ENCODE measurements around the gene PSMB11.

The PSMB11 gene

DNA sequence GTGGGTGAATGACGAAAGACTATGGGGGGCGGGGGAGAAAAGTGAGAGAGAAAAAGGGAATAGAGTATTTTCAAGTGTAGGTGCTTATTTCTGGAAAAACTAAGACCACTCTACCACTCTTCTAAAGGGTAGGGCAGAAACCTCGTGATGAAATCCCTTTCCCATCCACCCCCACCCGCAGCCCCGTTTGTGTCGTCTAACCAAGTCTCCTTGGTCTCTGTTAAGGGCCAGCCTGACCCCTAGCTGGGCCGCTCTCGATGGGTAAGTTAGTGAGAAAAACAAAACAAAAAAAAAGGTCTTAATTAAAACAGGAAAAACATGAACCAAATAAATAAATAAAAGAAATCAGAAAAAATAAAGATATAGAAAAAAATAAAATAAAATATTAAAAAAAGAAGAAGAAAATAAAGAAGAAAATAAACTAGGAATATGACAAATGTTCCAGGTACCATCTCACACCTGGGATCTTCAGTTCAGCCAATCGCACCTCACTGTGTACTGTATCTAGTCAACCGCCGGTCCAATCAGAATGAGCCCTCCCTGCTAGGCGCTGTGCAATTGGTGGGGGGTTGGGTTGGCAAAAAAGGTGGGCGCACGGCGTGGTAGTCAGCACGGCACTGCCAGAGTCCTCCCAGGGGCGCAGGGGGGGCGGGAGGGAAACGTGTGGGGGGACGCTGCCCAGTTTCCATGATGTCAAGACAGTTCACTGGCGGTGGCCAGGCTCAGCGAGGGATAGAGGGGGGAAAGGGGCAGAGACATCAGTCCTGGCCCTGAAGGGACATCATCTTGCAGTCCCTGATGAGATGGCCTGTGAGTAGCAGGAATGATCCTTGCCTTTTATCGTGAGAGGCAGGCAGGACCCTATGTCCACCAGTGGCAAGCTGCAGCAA is 25.1 kb downstream of the PSMB11 start:
- Histone ChIP-seq H3F3A (ENCODE audit: insufficient read depth, low read length) (no peaks in the 10 kb centered on the region), H4K20me1 (ENCODE audit: insufficient read depth, low read length) (no peaks in the 10 kb centered on the region)

DNA sequence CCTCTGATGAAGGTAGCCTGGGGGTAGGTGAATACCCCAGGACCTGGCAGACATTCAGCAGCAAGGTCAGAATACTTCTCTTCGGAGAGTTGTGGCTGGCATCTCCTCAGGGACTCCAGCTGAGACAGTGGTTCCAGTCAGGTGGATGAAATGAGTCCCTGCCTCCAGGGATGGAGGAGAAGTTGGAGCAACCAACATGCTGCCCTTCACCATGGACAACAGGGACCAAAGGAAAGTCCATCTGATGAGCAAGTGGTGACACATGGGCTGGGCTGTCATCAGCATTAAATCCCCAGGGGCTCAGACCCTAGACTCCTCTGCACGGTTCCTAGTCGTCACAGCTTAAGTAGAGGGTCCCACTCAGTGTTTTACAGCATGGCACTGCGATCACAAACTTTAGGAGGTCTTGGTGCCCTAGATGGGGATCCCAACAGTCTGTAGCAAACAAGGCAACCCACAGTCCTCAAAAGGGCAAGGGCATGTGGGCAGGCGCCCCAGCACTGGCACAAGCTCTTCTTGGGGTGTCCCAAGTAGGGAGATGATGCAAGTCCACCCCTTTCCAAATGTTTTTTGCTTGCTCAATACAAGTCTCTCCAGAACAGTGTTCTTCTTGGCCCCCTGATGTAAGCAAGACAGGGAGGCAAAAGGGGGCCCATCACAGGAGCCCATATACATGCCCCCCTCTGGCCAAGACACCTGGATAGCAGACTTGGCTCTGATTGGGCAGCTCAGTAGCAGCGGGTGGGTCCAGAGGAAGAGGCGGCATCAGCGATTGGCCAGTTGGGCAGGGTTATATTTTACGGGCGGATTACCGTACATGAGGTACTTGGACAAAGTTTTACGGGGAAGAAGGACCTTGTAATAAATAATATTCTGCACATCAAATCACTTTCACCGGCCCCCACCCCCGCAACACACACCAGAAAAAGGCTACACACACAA is 26.1 kb downstream of the PSMB11 start:
- H4K20me1 ChIP-seq (ENCODE audit: insufficient read depth, low read length): no peaks in the 10 kb centered on the region
- no peaks in the 10 kb centered on the region for H3K27me3 ChIP-seq (ENCODE audit: insufficient read depth, low read length)
- no peaks in the 10 kb centered on the region for H3K9me2 ChIP-seq (ENCODE audit: low read depth, low read length)
- H3K36me3 ChIP-seq (ENCODE audit: insufficient read depth, low read length): peaks cover 68% of the 10 kb centered on the region
- no peak overlapping the region for H3K27ac ChIP-seq (ENCODE audit: low read depth, low read length, poor library complexity, severe bottlenecking)
- no peak overlapping the region for H2AFZ ChIP-seq (ENCODE audit: low read length)
- H3K4me3 ChIP-seq (ENCODE audit: low read depth, low read length, poor library complexity, severe bottlenecking): peak overlapping the region; percentile 9
- no peaks in the 10 kb centered on the region for H3K9me3 ChIP-seq (ENCODE audit: low read length)
- no peak for TF ChIP-seq EZH2 (IDR thresholded peaks at IDR 0.05; ENCODE audit: borderline replicate concordance, low read length)
- TF ChIP-seq, protein P1, sequence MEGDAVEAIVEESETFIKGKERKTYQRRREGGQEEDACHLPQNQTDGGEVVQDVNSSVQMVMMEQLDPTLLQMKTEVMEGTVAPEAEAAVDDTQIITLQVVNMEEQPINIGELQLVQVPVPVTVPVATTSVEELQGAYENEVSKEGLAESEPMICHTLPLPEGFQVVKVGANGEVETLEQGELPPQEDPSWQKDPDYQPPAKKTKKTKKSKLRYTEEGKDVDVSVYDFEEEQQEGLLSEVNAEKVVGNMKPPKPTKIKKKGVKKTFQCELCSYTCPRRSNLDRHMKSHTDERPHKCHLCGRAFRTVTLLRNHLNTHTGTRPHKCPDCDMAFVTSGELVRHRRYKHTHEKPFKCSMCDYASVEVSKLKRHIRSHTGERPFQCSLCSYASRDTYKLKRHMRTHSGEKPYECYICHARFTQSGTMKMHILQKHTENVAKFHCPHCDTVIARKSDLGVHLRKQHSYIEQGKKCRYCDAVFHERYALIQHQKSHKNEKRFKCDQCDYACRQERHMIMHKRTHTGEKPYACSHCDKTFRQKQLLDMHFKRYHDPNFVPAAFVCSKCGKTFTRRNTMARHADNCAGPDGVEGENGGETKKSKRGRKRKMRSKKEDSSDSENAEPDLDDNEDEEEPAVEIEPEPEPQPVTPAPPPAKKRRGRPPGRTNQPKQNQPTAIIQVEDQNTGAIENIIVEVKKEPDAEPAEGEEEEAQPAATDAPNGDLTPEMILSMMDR (IDR thresholded peaks at IDR 0.05; ENCODE audit: low read length): no peak
- no peaks in the 10 kb centered on the region for H3F3A ChIP-seq (ENCODE audit: insufficient read depth, low read length)
- peaks cover 32% of the 10 kb centered on the region for H3K4me1 ChIP-seq (ENCODE audit: insufficient read depth, low read length, severe bottlenecking)
- H3K9ac ChIP-seq (ENCODE audit: low read length): no peak overlapping the region; the same call in 1 of the 2 replicates
- peak overlapping the region; percentile 20; the same call in 1 of the 2 replicates for H3K4me2 ChIP-seq (ENCODE audit: low read length)
- peaks cover 11% of the 10 kb centered on the region for H3K79me2 ChIP-seq (ENCODE audit: insufficient read depth, low read length)

More for the DNA sequence above, 25.1 kb downstream of the PSMB11 start:
- H3K27ac ChIP-seq (ENCODE audit: low read depth, low read length, poor library complexity, severe bottlenecking): no peak overlapping the region
- H3K9me3 ChIP-seq (ENCODE audit: low read length): no peaks in the 10 kb centered on the region
- H3K79me2 ChIP-seq (ENCODE audit: insufficient read depth, low read length): peaks cover 11% of the 10 kb centered on the region
- peaks cover 70% of the 10 kb centered on the region for H3K36me3 ChIP-seq (ENCODE audit: insufficient read depth, low read length)
- peaks cover 32% of the 10 kb centered on the region for H3K4me1 ChIP-seq (ENCODE audit: insufficient read depth, low read length, severe bottlenecking)
- TF ChIP-seq EZH2 (IDR thresholded peaks at IDR 0.05; ENCODE audit: borderline replicate concordance, low read length): no peak
- TF ChIP-seq, protein P1 (IDR thresholded peaks at IDR 0.05; ENCODE audit: low read length): no peak
- no peak overlapping the region for H2AFZ ChIP-seq (ENCODE audit: low read length)
- no peak overlapping the region for H3K9ac ChIP-seq (ENCODE audit: low read length)
- H3K4me3 ChIP-seq (ENCODE audit: low read depth, low read length, poor library complexity, severe bottlenecking): no peak overlapping the region
- no peaks in the 10 kb centered on the region for H3K27me3 ChIP-seq (ENCODE audit: insufficient read depth, low read length)
- H3K9me2 ChIP-seq (ENCODE audit: low read depth, low read length): no peaks in the 10 kb centered on the region
- no peak overlapping the region for H3K4me2 ChIP-seq (ENCODE audit: low read length)

DNA sequence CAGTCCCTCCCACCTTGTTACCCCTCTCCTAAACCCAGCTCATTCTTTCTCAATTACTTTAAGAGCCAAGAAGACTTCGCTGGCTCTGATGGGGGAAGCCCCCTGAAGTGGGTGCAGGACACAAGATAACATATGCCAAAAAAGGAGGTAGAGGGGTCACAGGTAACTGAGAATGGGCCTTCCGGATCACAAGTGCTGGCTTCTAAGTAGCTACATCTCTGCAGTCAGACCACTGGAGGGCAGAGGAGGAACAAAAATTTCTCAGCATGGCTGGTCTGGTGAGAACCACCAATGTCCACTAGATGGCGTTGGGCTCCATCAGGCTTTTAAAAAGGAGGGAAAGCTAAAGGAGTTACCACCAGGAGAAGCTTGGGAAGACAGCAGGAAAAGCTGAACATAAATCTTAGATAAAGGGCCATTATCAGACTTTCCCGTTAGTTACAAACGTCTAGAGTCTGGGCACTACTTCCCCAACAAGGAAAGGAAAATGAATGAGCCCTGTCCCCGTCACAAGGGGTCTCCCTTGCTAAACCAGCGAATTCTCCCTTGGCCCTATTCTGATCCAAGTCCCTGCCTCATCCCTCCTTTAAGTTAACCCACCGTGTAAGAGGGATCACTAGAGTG is 26.9 kb downstream of the PSMB11 start:
- H3K4me3 ChIP-seq (ENCODE audit: low read depth, low read length, poor library complexity, severe bottlenecking): peak overlapping the region; percentile 9
- H3K36me3 ChIP-seq (ENCODE audit: insufficient read depth, low read length): peaks cover 61% of the 10 kb centered on the region
- H3K4me2 ChIP-seq (ENCODE audit: low read length): peak overlapping the region; percentile 20; the same call in 1 of the 2 replicates
- H4K20me1 ChIP-seq (ENCODE audit: insufficient read depth, low read length): no peaks in the 10 kb centered on the region
- H3K27me3 ChIP-seq (ENCODE audit: insufficient read depth, low read length): no peaks in the 10 kb centered on the region
- peaks cover 32% of the 10 kb centered on the region for H3K4me1 ChIP-seq (ENCODE audit: insufficient read depth, low read length, severe bottlenecking)
- H3K79me2 ChIP-seq (ENCODE audit: insufficient read depth, low read length): peaks cover 11% of the 10 kb centered on the region
- TF ChIP-seq, protein P1 (IDR thresholded peaks at IDR 0.05; ENCODE audit: low read length): peak; percentile 100
- no peak for TF ChIP-seq EZH2 (IDR thresholded peaks at IDR 0.05; ENCODE audit: borderline replicate concordance, low read length)
- H3K9ac ChIP-seq (ENCODE audit: low read length): no peak overlapping the region; the same call in 1 of the 2 replicates
- no peaks in the 10 kb centered on the region for H3K9me2 ChIP-seq (ENCODE audit: low read depth, low read length)
- H3F3A ChIP-seq (ENCODE audit: insufficient read depth, low read length): no peaks in the 10 kb centered on the region
- H3K9me3 ChIP-seq (ENCODE audit: low read length): no peaks in the 10 kb centered on the region
- H2AFZ ChIP-seq (ENCODE audit: low read length): no peak overlapping the region
- no peak overlapping the region for H3K27ac ChIP-seq (ENCODE audit: low read depth, low read length, poor library complexity, severe bottlenecking)

Measured in OCI-LY1 (cell line).